RWPE2 (cell line): ENCODE results near the gene M1AP.

Experiments
- ATAC-seq: fragments of 200-7000 bp; cut with Tn5 transposase; 3 replicates; pipeline ENCODE4 v1.9.1; 2021; ENCODE audit warnings: low read depth
- DNase-seq: peaks from one replicate; pipeline ENCODE4 v3.0.0-alpha.2; 2020; ENCODE audit warnings: low spot score
- H3K27ac ChIP-seq: fragments of 450-650 bp; 2 replicates; pipeline ENCODE4 v1.5.1; 2017; ENCODE audit warnings: mild to moderate bottlenecking; ENCODE audit not compliant: poor library complexity, severe bottlenecking
- H3K27me3 ChIP-seq: fragments of 250-450 bp; sonication (Bioruptor Pico); 2 replicates; pipeline ENCODE4 v1.5.1; 2021; ENCODE audit warnings: mild to moderate bottlenecking, moderate library complexity; ENCODE audit not compliant: insufficient read depth, poor library complexity, severe bottlenecking
- H3K36me3 ChIP-seq: fragments of 250-450 bp; sonication (Bioruptor Pico); 2 replicates; pipeline ENCODE4 v1.5.1; 2020; ENCODE audit warnings: low read depth, mild to moderate bottlenecking, moderate library complexity
- H3K4me1 ChIP-seq: fragments of 250-450 bp; sonication (Bioruptor Pico); 2 replicates; pipeline ENCODE4 v1.5.1; 2021; ENCODE audit warnings: mild to moderate bottlenecking, moderate library complexity; ENCODE audit not compliant: insufficient read depth, poor library complexity, severe bottlenecking
- H3K4me3 ChIP-seq: fragments of 250-450 bp; sonication (Bioruptor Pico); 2 replicates; pipeline ENCODE4 v1.5.1; 2021; ENCODE audit warnings: mild to moderate bottlenecking, moderate library complexity; ENCODE audit not compliant: severe bottlenecking
- H3K9me3 ChIP-seq: fragments of 250-450 bp; sonication (Bioruptor Pico); 2 replicates; pipeline ENCODE4 v1.5.1; 2021; ENCODE audit warnings: mild to moderate bottlenecking, moderate library complexity; ENCODE audit not compliant: severe bottlenecking
- CTCF ChIP-seq: fragments of 450-650 bp; IDR thresholded peaks from one replicate; pipeline ENCODE4 v1.5.1; 2017; ENCODE audit warnings: mild to moderate bottlenecking, moderate library complexity; ENCODE audit not compliant: poor library complexity, severe bottlenecking

The M1AP gene

GRCh38 chr2:74522516-74522915 is 125.6 kb downstream of the M1AP start:
- H3K9me3 ChIP-seq, result no peaks in the 10 kb centered on the region
- H3K27me3 ChIP-seq, result peaks cover 23% of the 10 kb centered on the region
- DNase-seq (no peak), ATAC-seq (no peak)
- TF ChIP-seq CTCF, result no peak
- no peak overlapping the region for H3K27ac ChIP-seq
- H3K4me1 ChIP-seq, result peaks cover 2% of the 10 kb centered on the region
- peaks cover 19% of the 10 kb centered on the region for H3K36me3 ChIP-seq
- H3K4me3 ChIP-seq, result no peak overlapping the region

GRCh38 chr2:74516650-74517049 is 131.5 kb downstream of the M1AP start:
- Histone ChIP-seq H3K27me3 (peaks cover 82% of the 10 kb centered on the region), H3K4me1 (no peaks in the 10 kb centered on the region), H3K4me3 (no peak overlapping the region), H3K27ac (no peak overlapping the region), H3K9me3 (no peaks in the 10 kb centered on the region), H3K36me3 (no peaks in the 10 kb centered on the region)
- no peak for ATAC-seq
- no peak for TF ChIP-seq CTCF
- no peak for DNase-seq

- Histone ChIP-seq H3K36me3 (no peaks in the 10 kb centered on the region), H3K4me1 (no peaks in the 10 kb centered on the region), H3K27ac (no peak overlapping the region), H3K27me3 (peaks cover 85% of the 10 kb centered on the region), H3K9me3 (no peaks in the 10 kb centered on the region), H3K4me3 (no peak overlapping the region)
- peak; percentile 69 for DNase-seq
- TF ChIP-seq CTCF, result no peak
- no peak; the same call in 2 of the 3 replicates for ATAC-seq
Observed at GRCh38 chr2:74515981-74516633, 132.0 kb downstream of the M1AP start.

DNA sequence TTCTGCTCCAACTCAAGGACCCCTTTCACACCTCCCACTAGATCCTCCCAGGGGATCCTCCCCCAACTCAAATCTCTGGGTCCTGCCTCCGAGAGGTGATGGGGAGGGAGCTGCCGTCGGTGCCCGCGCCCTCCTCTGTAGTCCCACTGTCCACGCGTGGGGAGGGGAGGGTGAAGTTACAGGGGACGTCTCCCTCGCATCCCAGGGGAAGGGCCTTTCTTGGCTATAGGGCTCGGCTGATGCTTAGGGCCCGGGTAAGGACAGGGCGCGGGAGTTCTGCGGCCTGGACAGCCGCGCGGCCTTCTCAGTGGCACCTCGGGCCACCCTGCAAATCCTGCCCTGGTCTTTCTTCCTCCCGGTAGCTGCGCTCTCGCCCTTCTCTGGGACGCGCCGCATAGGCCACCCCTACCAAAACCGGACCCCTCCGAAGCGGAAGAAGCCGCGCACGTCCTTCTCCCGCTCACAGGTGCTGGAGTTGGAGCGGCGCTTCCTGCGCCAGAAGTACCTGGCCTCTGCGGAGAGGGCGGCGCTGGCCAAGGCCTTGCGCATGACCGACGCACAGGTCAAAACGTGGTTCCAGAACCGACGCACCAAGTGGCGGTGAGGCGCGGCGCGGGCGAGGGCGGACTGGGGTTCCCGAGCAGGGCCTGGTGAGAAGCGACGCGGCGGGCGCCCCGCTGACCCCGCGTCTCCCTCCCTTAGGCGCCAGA is 132.7 kb downstream of the M1AP start:
- no peak for TF ChIP-seq CTCF
- DNase-seq (peak; percentile 42), ATAC-seq (no peak)
- H3K4me1 ChIP-seq, result no peaks in the 10 kb centered on the region
- no peak overlapping the region for H3K27ac ChIP-seq
- H3K4me3 ChIP-seq, result no peak overlapping the region
- H3K27me3 ChIP-seq, result peaks cover 85% of the 10 kb centered on the region
- H3K9me3 ChIP-seq, result no peaks in the 10 kb centered on the region
- H3K36me3 ChIP-seq, result no peaks in the 10 kb centered on the region
